Dendritic cell treated with granulocyte-macrophage colony-stimulating factor and Interleukin-4, amounts not matched to agents 40 ng/mL and 50 ng/mL, for 4 days (primary cell): Measurements from ENCODE around the gene SECISBP2.
"Not testable (repeated sequence)": the region's sequence is repeated elsewhere in the genome, so short reads cannot be mapped to it uniquely, and the experiment has no call there.

Experiments used
- H3K27ac Mint-ChIP-seq: one replicate; pipeline ENCODE4 v1.8.0; 2022; ENCODE audit warnings: mild to moderate bottlenecking, mixed read lengths
- H3K27me3 Mint-ChIP-seq: one replicate; pipeline ENCODE4 v1.8.0; 2022; ENCODE audit warnings: mild to moderate bottlenecking, mixed read lengths
- H3K36me3 Mint-ChIP-seq: one replicate; pipeline ENCODE4 v1.8.0; 2022; ENCODE audit warnings: low read depth, mixed read lengths
- H3K4me1 Mint-ChIP-seq: one replicate; pipeline ENCODE4 v1.8.0; 2022; ENCODE audit warnings: low read depth, mixed read lengths
- H3K4me3 Mint-ChIP-seq: one replicate; pipeline ENCODE4 v1.8.0; 2022; ENCODE audit warnings: mild to moderate bottlenecking, moderate library complexity, mixed read lengths
- H3K9me3 Mint-ChIP-seq: one replicate; pipeline ENCODE4 v1.8.0; 2022; ENCODE audit warnings: mixed read lengths
- intact Hi-C: fragments of 100-400 bp; cut with micrococcal nuclease; formaldehyde crosslinking; loops from one replicate; pipeline ENCODE4 v1.15.0; 2022

SECISBP2 gene

GRCh38 chr9:89293014-89293413 lies 25.3 kb upstream of the SECISBP2 start:
- Mint-ChIP-seq H3K27me3 (peaks cover 5% of the 10 kb centered on the region), H3K27ac (no peak overlapping the region), H3K36me3 (no peaks in the 10 kb centered on the region), H3K9me3 (peaks cover 8% of the 10 kb centered on the region), H3K4me3 (no peak overlapping the region), H3K4me1 (no peaks in the 10 kb centered on the region)
- intact Hi-C loops: no loop called here

DNA sequence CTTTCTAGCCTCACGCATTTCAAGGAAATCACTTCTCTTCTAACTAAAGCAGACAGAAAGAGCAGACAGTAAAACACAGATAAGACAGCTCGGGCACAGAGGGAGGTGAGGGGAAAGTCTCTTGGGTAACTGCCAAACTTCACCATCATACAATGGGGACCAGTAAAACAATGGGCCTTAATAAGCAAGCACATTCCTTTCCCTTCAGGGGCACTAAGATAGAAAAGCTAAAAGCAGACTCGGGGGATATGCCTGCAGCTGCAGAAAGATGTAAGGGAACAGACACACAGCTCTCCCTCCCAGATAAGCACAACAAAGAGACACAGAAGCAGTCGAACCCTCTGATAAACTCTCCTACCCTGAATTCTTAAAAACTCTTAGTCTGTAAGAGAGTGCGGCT lies 22.9 kb upstream of the SECISBP2 start:
- Mint-ChIP-seq H3K4me3 (no peak overlapping the region), H3K4me1 (no peaks in the 10 kb centered on the region), H3K27me3 (peaks cover 6% of the 10 kb centered on the region), H3K27ac (no peak overlapping the region), H3K36me3 (no peaks in the 10 kb centered on the region), H3K9me3 (peaks cover 8% of the 10 kb centered on the region)
- intact Hi-C loops: no loop called here

DNA sequence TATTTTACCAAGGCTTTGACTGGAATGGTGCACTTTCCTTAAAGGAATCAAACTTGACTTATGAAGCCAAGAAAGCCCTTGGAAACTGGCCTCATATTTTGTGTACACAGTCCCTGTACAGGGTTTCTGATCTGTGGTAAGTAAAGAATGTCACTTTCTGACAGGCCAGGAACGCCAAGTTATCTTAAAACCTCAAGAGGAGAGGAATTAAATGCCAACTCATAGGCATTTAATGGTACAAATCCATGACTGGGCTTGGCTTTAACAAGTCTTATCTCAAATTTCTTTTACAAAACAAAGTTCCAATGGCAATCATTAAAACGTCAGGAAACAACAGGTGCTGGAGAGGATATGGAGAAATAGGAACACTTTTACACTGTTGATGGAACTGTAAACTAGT lies 16.3 kb upstream of the SECISBP2 start:
- not testable (repeated sequence) for H3K4me1 Mint-ChIP-seq, H3K9me3 Mint-ChIP-seq, H3K27me3 Mint-ChIP-seq

GRCh38 chr9:89304020-89304833 lies 14.1 kb upstream of the SECISBP2 start:
- no peak overlapping the region for H3K27ac Mint-ChIP-seq
- H3K9me3 Mint-ChIP-seq: no peaks in the 10 kb centered on the region
- H3K27me3 Mint-ChIP-seq: peaks cover 1% of the 10 kb centered on the region
- H3K4me3 Mint-ChIP-seq: no peak overlapping the region
- H3K4me1 Mint-ChIP-seq: peaks cover 1% of the 10 kb centered on the region
- intact Hi-C loops: no loop called here
- H3K36me3 Mint-ChIP-seq: peaks cover 13% of the 10 kb centered on the region

More for the DNA sequence above, 16.3 kb upstream of the SECISBP2 start:
- H3K4me3 Mint-ChIP-seq, H3K36me3 Mint-ChIP-seq, intact Hi-C loops, H3K27ac Mint-ChIP-seq: not testable (repeated sequence)

DNA sequence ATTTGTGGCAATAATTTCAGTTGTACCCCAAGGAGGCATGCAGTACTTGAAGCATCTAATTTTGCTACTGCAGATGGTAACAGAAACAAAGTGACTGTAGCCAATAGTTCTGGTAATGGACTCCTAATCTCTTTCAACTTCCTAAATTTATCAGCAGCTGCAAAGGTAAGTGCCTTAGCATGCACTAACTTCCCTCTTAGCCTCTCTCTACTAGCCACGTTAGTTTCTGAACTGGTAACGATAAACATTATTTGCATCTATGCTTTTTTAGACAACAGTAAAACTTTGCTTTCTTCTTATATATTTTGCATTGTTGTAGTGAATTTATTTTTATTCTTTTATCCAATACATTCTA lies 13.5 kb upstream of the SECISBP2 start:
- Mint-ChIP-seq H3K4me1 (peaks cover 7% of the 10 kb centered on the region), H3K9me3 (no peaks in the 10 kb centered on the region), H3K27me3 (peaks cover 1% of the 10 kb centered on the region), H3K4me3 (no peak overlapping the region), H3K27ac (no peak overlapping the region), H3K36me3 (peaks cover 13% of the 10 kb centered on the region)
- intact Hi-C loops: no loop called here

GRCh38 chr9:89305868-89306267 lies 12.4 kb upstream of the SECISBP2 start:
- intact Hi-C loops: no loop called here
- H3K27me3 Mint-ChIP-seq: no peaks in the 10 kb centered on the region
- peaks cover 7% of the 10 kb centered on the region for H3K4me1 Mint-ChIP-seq
- H3K36me3 Mint-ChIP-seq: peaks cover 21% of the 10 kb centered on the region
- no peak overlapping the region for H3K4me3 Mint-ChIP-seq
- no peaks in the 10 kb centered on the region for H3K9me3 Mint-ChIP-seq
- H3K27ac Mint-ChIP-seq: no peak overlapping the region

GRCh38 chr9:89309166-89309565 lies 9.1 kb upstream of the SECISBP2 start:
- H3K36me3 Mint-ChIP-seq: peaks cover 26% of the 10 kb centered on the region
- H3K4me3 Mint-ChIP-seq: peak overlapping the region; percentile 90
- H3K9me3 Mint-ChIP-seq: no peaks in the 10 kb centered on the region
- intact Hi-C loops: no loop called here
- peaks cover 11% of the 10 kb centered on the region for H3K4me1 Mint-ChIP-seq
- H3K27ac Mint-ChIP-seq: peak overlapping the region; percentile 97
- no peaks in the 10 kb centered on the region for H3K27me3 Mint-ChIP-seq

GRCh38 chr9:89309608-89310474 lies 8.5 kb upstream of the SECISBP2 start:
- Mint-ChIP-seq H3K4me1 (peaks cover 17% of the 10 kb centered on the region), H3K9me3 (no peaks in the 10 kb centered on the region), H3K36me3 (peaks cover 26% of the 10 kb centered on the region), H3K27me3 (no peaks in the 10 kb centered on the region), H3K4me3 (peak overlapping the region; percentile 90), H3K27ac (peak overlapping the region; percentile 97)
- intact Hi-C loops: no loop called here

DNA sequence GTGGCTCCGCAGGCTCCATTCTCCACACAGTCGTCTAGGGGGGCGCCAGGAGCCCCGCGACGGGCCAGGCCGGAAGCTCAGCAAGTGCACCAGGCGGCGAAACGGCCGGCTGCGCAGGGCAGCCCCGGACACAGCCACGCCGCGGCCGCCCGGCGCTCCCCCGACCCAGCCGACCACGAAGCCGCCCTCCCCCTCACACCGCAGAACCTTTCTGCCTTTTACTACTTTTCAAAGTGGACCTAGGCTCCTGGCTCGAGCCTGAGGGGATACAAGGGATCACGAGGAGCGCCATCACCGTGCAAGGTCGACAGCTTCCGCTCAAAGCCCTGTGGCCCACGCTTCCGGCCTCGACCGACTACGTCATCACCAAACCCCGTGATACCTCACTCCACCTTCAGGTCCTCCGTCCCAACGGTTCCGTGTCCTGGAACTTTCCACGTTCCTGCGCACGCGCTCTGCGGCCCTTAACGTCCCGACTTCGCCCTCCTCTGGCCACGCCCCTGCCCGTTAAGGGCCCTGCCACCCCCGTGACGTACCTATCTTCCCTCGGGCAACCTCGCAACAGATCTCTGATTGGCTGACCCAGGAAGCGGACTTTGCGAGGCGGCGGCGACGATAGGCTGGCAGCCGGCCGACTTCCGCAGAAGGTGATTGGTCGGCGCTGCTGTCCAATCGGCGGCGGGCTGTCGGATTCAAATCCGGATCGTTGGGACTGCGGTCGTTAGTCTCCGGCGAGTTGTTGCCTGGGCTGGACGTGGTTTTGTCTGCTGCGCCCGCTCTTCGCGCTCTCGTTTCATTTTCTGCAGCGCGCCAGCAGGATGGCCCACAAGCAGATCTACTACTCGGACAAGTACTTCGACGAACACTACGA lies 7.6 kb upstream of the SECISBP2 start, which contains the start of gene CKS2:
CKS2 (plus strand) TSS at position 721 of the 871 bp plus-strand sequence; CDS start at position 819, 98 bp downstream.
- H3K36me3 Mint-ChIP-seq: peaks cover 27% of the 10 kb centered on the region
- no peaks in the 10 kb centered on the region for H3K9me3 Mint-ChIP-seq
- H3K27ac Mint-ChIP-seq: peak within 1 kb of the TSS; percentile 97
- no peaks in the 10 kb centered on the region for H3K27me3 Mint-ChIP-seq
- peaks cover 17% of the 10 kb centered on the region for H3K4me1 Mint-ChIP-seq
- peak within 1 kb of the TSS; percentile 90 for H3K4me3 Mint-ChIP-seq
- intact Hi-C loops: no loop called here

DNA sequence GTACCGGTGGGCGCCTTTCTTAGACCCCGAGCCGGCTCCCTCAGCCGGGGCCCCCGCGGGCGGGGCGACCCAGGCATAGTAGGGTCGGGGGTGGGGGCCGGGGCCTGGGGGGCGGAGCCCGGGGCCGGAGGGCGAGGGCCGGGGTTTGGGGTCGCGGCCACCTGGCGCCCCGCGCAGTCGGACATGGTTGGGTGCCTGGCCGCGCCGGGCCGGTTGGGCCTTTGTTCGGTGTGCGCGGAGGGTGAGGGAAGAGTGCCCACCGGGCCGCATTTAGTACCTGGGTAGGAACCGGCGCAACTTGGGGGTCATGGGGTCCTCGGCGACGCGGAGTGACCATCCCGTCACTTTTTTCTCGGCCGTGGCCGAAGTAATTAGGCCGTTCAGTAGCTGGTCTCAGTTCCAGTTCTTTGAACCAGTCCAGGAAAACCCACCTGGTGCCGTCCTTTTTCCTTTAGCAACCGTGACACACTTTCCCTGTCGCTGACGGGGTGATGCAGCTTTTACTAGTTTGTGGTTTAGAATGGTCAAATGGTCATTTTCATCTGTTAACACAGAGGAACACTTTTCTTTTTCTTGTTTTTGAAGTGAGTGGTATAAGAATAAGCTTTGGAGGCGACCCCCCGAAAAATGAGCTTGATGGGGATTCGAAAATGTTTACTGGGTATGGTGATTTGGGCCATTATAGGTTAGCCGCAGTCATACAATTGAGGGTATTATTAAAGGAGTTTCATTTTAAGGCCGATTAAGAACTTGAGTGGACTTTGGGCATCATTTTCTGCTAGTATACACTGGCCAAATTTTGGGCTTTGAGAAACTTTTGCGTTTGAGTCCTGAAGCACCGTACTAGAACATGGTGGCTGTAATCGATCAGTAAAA lies 6.7 kb upstream of the SECISBP2 start:
- Mint-ChIP-seq H3K27ac (peak overlapping the region; percentile 97), H3K4me3 (peak overlapping the region; percentile 90), H3K4me1 (peaks cover 17% of the 10 kb centered on the region), H3K27me3 (no peaks in the 10 kb centered on the region), H3K36me3 (peaks cover 32% of the 10 kb centered on the region), H3K9me3 (no peaks in the 10 kb centered on the region)
- intact Hi-C loops: no loop called here

DNA sequence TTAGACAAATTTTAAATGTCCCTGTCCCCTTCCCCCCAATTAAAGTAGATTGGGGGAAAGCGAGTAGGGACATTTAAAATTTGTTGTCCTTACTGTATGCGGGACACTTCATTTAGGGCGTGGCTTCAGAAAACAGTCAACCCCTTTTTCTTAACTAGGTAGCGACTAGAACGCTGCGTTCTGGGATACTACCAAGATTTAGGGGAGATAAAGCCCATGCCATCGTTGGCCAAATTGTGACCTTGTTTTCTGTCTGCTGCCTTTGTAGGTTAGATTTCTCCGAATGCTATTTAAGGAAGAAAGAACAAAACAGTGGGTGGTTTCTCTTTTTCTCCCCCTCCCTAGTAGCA lies 6.1 kb upstream of the SECISBP2 start:
- H3K27ac Mint-ChIP-seq: peak overlapping the region; percentile 97
- peak overlapping the region; percentile 90 for H3K4me3 Mint-ChIP-seq
- no peaks in the 10 kb centered on the region for H3K27me3 Mint-ChIP-seq
- H3K9me3 Mint-ChIP-seq: no peaks in the 10 kb centered on the region
- peaks cover 20% of the 10 kb centered on the region for H3K4me1 Mint-ChIP-seq
- intact Hi-C loops: no loop called here
- peaks cover 35% of the 10 kb centered on the region for H3K36me3 Mint-ChIP-seq

- Mint-ChIP-seq H3K27ac (no peak overlapping the region), H3K4me3 (no peak overlapping the region), H3K4me1 (peaks cover 30% of the 10 kb centered on the region), H3K9me3 (no peaks in the 10 kb centered on the region), H3K27me3 (no peaks in the 10 kb centered on the region), H3K36me3 (peaks cover 39% of the 10 kb centered on the region)
- intact Hi-C loops: no loop called here
Observed at GRCh38 chr9:89313842-89314241, 4.5 kb upstream of the SECISBP2 start.

DNA sequence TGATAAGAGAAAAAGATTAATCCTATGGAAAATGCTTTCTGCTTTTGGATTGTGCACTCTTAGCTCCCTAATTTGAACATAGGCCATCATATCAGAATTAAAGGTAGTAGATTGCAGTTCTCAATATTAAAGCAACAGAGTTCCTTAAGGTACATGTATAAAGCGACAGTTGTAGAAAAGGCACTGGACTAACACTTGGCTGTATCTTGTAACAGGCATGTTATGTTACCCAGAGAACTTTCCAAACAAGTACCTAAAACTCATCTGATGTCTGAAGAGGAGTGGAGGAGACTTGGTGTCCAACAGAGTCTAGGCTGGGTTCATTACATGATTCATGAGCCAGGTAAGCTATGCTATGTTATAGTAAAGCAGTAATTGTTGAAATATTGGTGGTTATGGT lies 3.3 kb upstream of the SECISBP2 start:
- intact Hi-C loops: no loop called here
- H3K4me1 Mint-ChIP-seq: peaks cover 33% of the 10 kb centered on the region
- peaks cover 43% of the 10 kb centered on the region for H3K36me3 Mint-ChIP-seq
- no peak overlapping the region for H3K4me3 Mint-ChIP-seq
- H3K9me3 Mint-ChIP-seq: no peaks in the 10 kb centered on the region
- no peaks in the 10 kb centered on the region for H3K27me3 Mint-ChIP-seq
- no peak overlapping the region for H3K27ac Mint-ChIP-seq
